IMR-90 (cell line): ENCODE measurements around the gene ADORA2A. TPM values are rescaled to one million over a fixed set of nuclear protein-coding genes. Genes with fewer than 3 reads are reported as not detected.

Experiments used
- ATAC-seq: fragments of 200-7000 bp; cut with Tn5 transposase; 2 replicates; pipeline ENCODE4 v1.9.1; 2020; ENCODE audit warnings: low read depth, mild to moderate bottlenecking, moderate library complexity
- BruUV-seq: library from RNA; stranded (reverse); fragments of 400-500 nt; replicated peaks from 2 replicates; lab custom pipeline; 2021; lab: Mats Ljungman, UMichigan
- CTCF ChIA-PET: fragments of 300-600 bp; formaldehyde crosslinking; extraction: SDS; loops from one replicate; lab custom pipeline; 2021; ENCODE audit warnings: antibody characterized with exemption; lab: Yijun Ruan, JAX
- POLR2A ChIA-PET: fragments of 300-600 bp; sonication (Branson Sonifier 250); formaldehyde crosslinking; loops from one replicate; lab custom pipeline; 2022; ENCODE audit warnings: antibody characterized with exemption; ENCODE audit not compliant: unreplicated experiment; lab: Charles Lee
- DNase-seq: peaks from one replicate; pipeline ENCODE4 v3.0.0; 2013
- H2AFZ ChIP-seq: replicated peaks from 2 replicates; pipeline ENCODE3; 2013; ENCODE audit warnings: low read length, mild to moderate bottlenecking; ENCODE audit not compliant: poor library complexity
- H2AK5ac ChIP-seq: 2 replicates; pipeline ENCODE4 v1.6.1; 2013; ENCODE audit warnings: low read depth, low read length, inconsistent platforms
- H2AK9ac ChIP-seq: replicated peaks from 2 replicates; pipeline ENCODE3; 2013; ENCODE audit warnings: mild to moderate bottlenecking, low read depth, low read length, moderate library complexity; ENCODE audit not compliant: poor library complexity
- H2BK120ac ChIP-seq: 2 replicates; pipeline ENCODE4 v1.6.1; 2013; ENCODE audit warnings: low read depth, low read length, inconsistent platforms
- H2BK15ac ChIP-seq: 3 replicates; pipeline ENCODE4 v1.6.1; 2013; ENCODE audit warnings: low read depth, low read length, inconsistent platforms
- H2BK20ac ChIP-seq: 2 replicates; pipeline ENCODE4 v1.6.1; 2013; ENCODE audit warnings: low read depth, mild to moderate bottlenecking, inconsistent platforms, low read length, moderate library complexity
- H2BK5ac ChIP-seq: 2 replicates; pipeline ENCODE4 v1.6.1; 2013; ENCODE audit warnings: mild to moderate bottlenecking, low read depth, low read length, inconsistent platforms; ENCODE audit not compliant: poor library complexity, severe bottlenecking
- H3K14ac ChIP-seq: replicated peaks from 2 replicates; pipeline ENCODE4 v1.6.1; 2013; ENCODE audit warnings: low read depth, low read length, inconsistent platforms
- H3K18ac ChIP-seq: 2 replicates; pipeline ENCODE4 v1.6.1; 2013; ENCODE audit warnings: low read depth, low read length, control low read depth
- H3K23ac ChIP-seq: 2 replicates; pipeline ENCODE4 v1.6.1; 2013; ENCODE audit warnings: low read depth, low read length, inconsistent platforms
- H3K27ac ChIP-seq: 2 replicates; pipeline ENCODE4 v1.5.1; 2013; ENCODE audit warnings: mild to moderate bottlenecking, control low read depth, low read length; ENCODE audit not compliant: insufficient read depth
- H3K27me3 ChIP-seq: 2 replicates; pipeline ENCODE4 v1.6.1; 2013; ENCODE audit warnings: low read length; ENCODE audit not compliant: control insufficient read depth, insufficient read depth
- H3K36me3 ChIP-seq: 2 replicates; pipeline ENCODE4 v1.6.1; 2013; ENCODE audit warnings: low read length, mixed read lengths; ENCODE audit not compliant: control insufficient read depth, insufficient read depth
- H3K4ac ChIP-seq: 2 replicates; pipeline ENCODE4 v1.6.1; 2013; ENCODE audit warnings: low read depth, low read length, inconsistent platforms
- H3K4me1 ChIP-seq: 2 replicates; pipeline ENCODE4 v1.6.1; 2013; ENCODE audit warnings: low read length, mixed read lengths; ENCODE audit not compliant: control insufficient read depth, insufficient read depth
- H3K4me2 ChIP-seq: 2 replicates; pipeline ENCODE4 v1.6.1; 2013; ENCODE audit warnings: low read depth, mild to moderate bottlenecking, control low read depth, low read length, moderate library complexity
- H3K4me3 ChIP-seq: 2 replicates; pipeline ENCODE4 v1.5.1; 2013; ENCODE audit warnings: low read depth, mild to moderate bottlenecking, control low read depth, low read length, moderate library complexity; ENCODE audit not compliant: insufficient read depth
- H3K56ac ChIP-seq: 2 replicates; pipeline ENCODE4 v1.6.1; 2013; ENCODE audit warnings: low read length, inconsistent platforms; ENCODE audit not compliant: insufficient read depth; ENCODE audit errors: extremely low read depth
- H3K79me1 ChIP-seq, 2 experiments: 2 replicates each; pipeline ENCODE4 v1.6.1; 2013; ENCODE audit warnings: low read length in 2 of 2, inconsistent platforms in 1 of 2, low read depth in 1 of 2
- H3K9ac ChIP-seq: 2 replicates; pipeline ENCODE4 v1.6.1; 2013; ENCODE audit warnings: low read depth, low read length, control low read depth
- H3K9me1 ChIP-seq: 2 replicates; pipeline ENCODE4 v1.6.1; 2013; ENCODE audit warnings: low read length, inconsistent platforms; ENCODE audit not compliant: insufficient read depth
- H3K9me3 ChIP-seq: 2 replicates; pipeline ENCODE4 v1.6.1; 2013; ENCODE audit warnings: low read length; ENCODE audit not compliant: control insufficient read depth, insufficient read depth
- H4K20me1 ChIP-seq: 2 replicates; pipeline ENCODE4 v1.6.1; 2013; ENCODE audit warnings: low read length, inconsistent platforms; ENCODE audit not compliant: insufficient read depth
- H4K5ac ChIP-seq: 2 replicates; pipeline ENCODE4 v1.6.1; 2013; ENCODE audit warnings: mild to moderate bottlenecking, low read depth, low read length, control low read depth
- H4K8ac ChIP-seq, 2 experiments: 2 replicates each; pipeline ENCODE4 v1.6.1; 2013; ENCODE audit warnings: low read depth in 2 of 2, low read length in 2 of 2, control low read depth in 1 of 2, inconsistent platforms in 1 of 2
- H4K91ac ChIP-seq: 2 replicates; pipeline ENCODE4 v1.6.1; 2013; ENCODE audit warnings: low read depth, low read length, inconsistent platforms; ENCODE audit not compliant: insufficient read depth
- WGBS, 2 experiments: methylation state at CpG; one replicate each; pipeline versions ENCODE4 v1.1.5 to v1.1.7; 2013; ENCODE audit warnings: missing lambda C conversion rate in 2 of 2; ENCODE audit not compliant: insufficient read length in 1 of 2; ENCODE audit errors: extremely low coverage in 2 of 2; 5-methylcytosine and 5-hydroxymethylcytosine counted together
- dilution Hi-C: fragments of 300-500 bp; cut with HindIII; formaldehyde crosslinking; loops from one replicate; pipeline ENCODE4 v1.14.3; 2018; ENCODE audit warnings: low sequenced_read_pairs; ENCODE audit not compliant: unreplicated experiment
- in situ Hi-C: fragments of 300-500 bp; cut with MboI; formaldehyde crosslinking; loops from 3 replicates; pipeline ENCODE4 v1.14.3; 2019; ENCODE audit warnings: low sequenced_read_pairs, inconsistent platforms, mixed read lengths
- intact Hi-C: fragments of 100-400 bp; cut with micrococcal nuclease; formaldehyde crosslinking; loops from 2 replicates; pipeline ENCODE4 v1.10.0; 2022
- polyA plus RNA-seq, 3 experiments: library from polyadenylated mRNA; depleted of rRNA; stranded (reverse); fragments of >200 nt; gene quantifications; 2 replicates each; pipeline ENCODE4 v1.2.3, GENCODE V29; 2012; ENCODE audit warnings: low replicate concordance in 1 of 3
- total RNA-seq: library from RNA; depleted of rRNA; stranded (reverse); fragments of >200 nt; gene quantifications from 2 replicates; pipeline ENCODE4 v1.2.3, GENCODE V29; 2012
- TF ChIP-seq, protein P1 (sequence below): conservative IDR thresholded peaks from 2 replicates; pipeline ENCODE4 v1.5.1; 2012; ENCODE audit warnings: mild to moderate bottlenecking, low read depth, low read length, improper control_type of control experiment

Gene ADORA2A
- total and polyA plus RNA-seq, 2 of the 4 experiments (the other 2 are of a cell fraction): 0.36 to 1.1 TPM

DNA sequence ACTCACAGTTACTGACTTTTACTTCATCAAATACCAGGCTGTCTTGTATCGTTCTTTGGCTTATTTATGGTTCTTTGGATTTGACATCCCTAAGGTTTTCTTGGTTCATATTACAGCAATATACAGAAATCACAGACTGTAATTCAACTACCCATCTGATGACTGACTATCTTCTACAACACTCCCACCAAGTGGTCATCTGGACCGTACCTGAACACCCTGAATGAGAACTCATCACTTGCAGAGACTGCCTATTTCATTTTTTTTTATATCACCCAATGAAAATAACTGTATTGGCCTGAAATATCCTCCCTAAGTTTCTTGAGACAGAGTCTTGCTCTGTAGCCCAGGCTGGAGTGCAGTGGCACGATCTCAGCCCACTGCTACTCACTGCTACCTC is 58.2 kb downstream of the ADORA2A start:
- Histone ChIP-seq H2BK5ac (no peak overlapping the region), H4K20me1 (no peaks in the 10 kb centered on the region), H3K27ac (no peak overlapping the region), H3K27me3 (no peaks in the 10 kb centered on the region), H3K4me1 (peaks cover 2% of the 10 kb centered on the region; the same call in 1 of the 2 replicates), H4K8ac (no peak overlapping the region), H3K18ac (no peak overlapping the region), H3K9me3 (no peaks in the 10 kb centered on the region), H3K56ac (no peak overlapping the region), H4K5ac (no peak overlapping the region), H3K79me1 (no peaks in the 10 kb centered on the region), H2AK5ac (no peak overlapping the region), H3K23ac (no peak overlapping the region), H3K9me1 (peaks cover 9% of the 10 kb centered on the region), H2BK15ac (no peak overlapping the region), H2BK120ac (no peak overlapping the region; the same call in 1 of the 2 replicates), H3K9ac (no peak overlapping the region), H2BK20ac (no peak overlapping the region), H2AK9ac (no peak overlapping the region), H3K36me3 (no peaks in the 10 kb centered on the region), H3K4ac (no peak overlapping the region), H3K4me2 (no peak overlapping the region), H2AFZ (no peak overlapping the region), H4K91ac (no peak overlapping the region), H3K14ac (no peak overlapping the region), H3K4me3 (no peak overlapping the region)
- ATAC-seq (no peak), DNase-seq (no peak)
- no CpG with 5 or more reads among the region's 3 CpGs for WGBS, 2 experiments
- in situ Hi-C loops: no loop called here
- dilution Hi-C loops: no loop called here
- intact Hi-C loops: no loop called here
- TF ChIP-seq, protein P1, sequence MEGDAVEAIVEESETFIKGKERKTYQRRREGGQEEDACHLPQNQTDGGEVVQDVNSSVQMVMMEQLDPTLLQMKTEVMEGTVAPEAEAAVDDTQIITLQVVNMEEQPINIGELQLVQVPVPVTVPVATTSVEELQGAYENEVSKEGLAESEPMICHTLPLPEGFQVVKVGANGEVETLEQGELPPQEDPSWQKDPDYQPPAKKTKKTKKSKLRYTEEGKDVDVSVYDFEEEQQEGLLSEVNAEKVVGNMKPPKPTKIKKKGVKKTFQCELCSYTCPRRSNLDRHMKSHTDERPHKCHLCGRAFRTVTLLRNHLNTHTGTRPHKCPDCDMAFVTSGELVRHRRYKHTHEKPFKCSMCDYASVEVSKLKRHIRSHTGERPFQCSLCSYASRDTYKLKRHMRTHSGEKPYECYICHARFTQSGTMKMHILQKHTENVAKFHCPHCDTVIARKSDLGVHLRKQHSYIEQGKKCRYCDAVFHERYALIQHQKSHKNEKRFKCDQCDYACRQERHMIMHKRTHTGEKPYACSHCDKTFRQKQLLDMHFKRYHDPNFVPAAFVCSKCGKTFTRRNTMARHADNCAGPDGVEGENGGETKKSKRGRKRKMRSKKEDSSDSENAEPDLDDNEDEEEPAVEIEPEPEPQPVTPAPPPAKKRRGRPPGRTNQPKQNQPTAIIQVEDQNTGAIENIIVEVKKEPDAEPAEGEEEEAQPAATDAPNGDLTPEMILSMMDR: no peak
- BruUV-seq: no TSS peak
- ChIA-PET POLR2A (no interaction called here), CTCF (interaction anchor here (1.0 kb wide), 1 partner anchor 14 kb away, joined by 4 read pairs; no protein-coding TSS in a partner anchor)
